Measurements from ENCODE around the gene OTOP3.

DNA sequence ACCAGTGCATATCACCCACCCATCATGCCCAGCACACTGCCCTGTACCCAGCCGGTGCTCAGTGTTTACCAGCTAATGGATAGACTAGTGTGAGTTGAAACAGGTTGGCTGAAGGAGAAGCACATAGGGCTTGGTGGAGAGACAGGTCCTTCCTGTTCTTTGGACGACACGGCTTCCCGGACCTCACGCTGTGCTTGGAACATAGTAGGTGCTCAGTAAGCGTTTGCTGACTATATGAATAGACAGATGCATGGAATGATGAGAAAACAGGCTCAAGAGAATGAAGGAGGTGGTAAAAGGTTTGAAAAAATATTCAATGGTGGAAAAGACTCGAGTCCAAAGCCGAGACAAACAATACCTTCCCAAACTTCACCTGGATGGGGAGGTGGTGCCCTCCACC is 35.5 kb upstream of the OTOP3 start:
- TF ChIP-seq EP300 (IDR thresholded peaks at IDR 0.05; ENCODE audit: borderline replicate concordance) (no peak), MAX (IDR thresholded peaks at IDR 0.05) (no peak), TEAD4 (IDR thresholded peaks at IDR 0.05) (no peak), TCF12 (IDR thresholded peaks at IDR 0.05; ENCODE audit: low read depth) (no peak), CREB1 (IDR thresholded peaks at IDR 0.05; ENCODE audit: low read depth) (no peak), TAF1 (IDR thresholded peaks at IDR 0.05; ENCODE audit: low read depth) (no peak), REST (IDR thresholded peaks at IDR 0.05; ENCODE audit: low read depth) (no peak), FOXM1 (IDR thresholded peaks at IDR 0.05; ENCODE audit: borderline replicate concordance, low read depth) (no peak), EGR1 (IDR thresholded peaks at IDR 0.05) (no peak), YY1 (IDR thresholded peaks at IDR 0.05; ENCODE audit: low read depth) (no peak)
- TF ChIP-seq, protein P1, sequence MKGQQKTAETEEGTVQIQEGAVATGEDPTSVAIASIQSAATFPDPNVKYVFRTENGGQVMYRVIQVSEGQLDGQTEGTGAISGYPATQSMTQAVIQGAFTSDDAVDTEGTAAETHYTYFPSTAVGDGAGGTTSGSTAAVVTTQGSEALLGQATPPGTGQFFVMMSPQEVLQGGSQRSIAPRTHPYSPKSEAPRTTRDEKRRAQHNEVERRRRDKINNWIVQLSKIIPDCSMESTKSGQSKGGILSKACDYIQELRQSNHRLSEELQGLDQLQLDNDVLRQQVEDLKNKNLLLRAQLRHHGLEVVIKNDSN (IDR thresholded peaks at IDR 0.05): no peak

All from Ishikawa (cell line).